Stimulated activated CD8-positive, alpha-beta memory T cell treated with anti-CD3 and anti-CD28 coated beads, Interleukin-7, amount 100 ng/mL, for 24 hours (primary cell): ENCODE measurements around the gene SV2B.

Experiments
- DNase-seq: peaks from one replicate; pipeline ENCODE4 v3.0.0-alpha.2; 2020; ENCODE audit warnings: low read depth

Gene SV2B

DNA sequence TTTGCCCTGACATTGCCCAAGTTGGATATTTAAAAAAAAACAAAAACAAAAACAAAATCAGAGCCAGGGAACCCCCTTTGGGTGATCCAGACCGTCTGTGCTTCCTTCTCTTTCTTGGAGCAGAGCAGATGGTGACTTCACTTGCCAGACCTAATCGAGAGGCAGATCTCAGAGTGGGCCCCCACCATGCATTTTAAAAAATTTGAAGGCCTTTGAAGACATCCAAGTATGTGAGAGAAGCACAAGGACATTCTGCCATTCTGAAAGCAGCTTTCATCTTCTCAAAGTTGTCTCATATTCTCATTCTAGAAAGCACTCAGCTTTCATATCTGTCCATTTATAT lies 93.3 kb downstream of the SV2B start:
- DNase-seq = no peak

DNA sequence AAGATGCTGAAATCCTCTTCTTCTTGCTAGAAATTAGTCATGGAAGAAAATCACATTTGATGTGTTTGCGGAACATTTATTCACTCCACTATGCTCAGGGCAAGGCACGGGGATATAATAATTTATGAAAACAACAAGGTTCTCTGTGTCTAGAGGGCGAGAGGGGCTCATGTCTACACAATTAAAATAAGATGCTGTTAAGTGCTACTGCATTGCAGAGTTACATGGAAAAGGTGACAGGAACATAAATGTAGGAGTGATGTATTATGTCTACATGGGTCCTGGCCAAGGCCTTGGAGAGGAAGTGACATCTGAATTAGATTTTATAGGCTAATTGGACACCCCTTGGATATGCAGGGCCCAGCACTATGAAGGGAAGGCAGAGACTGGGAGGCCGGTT lies 96.1 kb downstream of the SV2B start:
- DNase-seq = no peak

DNA sequence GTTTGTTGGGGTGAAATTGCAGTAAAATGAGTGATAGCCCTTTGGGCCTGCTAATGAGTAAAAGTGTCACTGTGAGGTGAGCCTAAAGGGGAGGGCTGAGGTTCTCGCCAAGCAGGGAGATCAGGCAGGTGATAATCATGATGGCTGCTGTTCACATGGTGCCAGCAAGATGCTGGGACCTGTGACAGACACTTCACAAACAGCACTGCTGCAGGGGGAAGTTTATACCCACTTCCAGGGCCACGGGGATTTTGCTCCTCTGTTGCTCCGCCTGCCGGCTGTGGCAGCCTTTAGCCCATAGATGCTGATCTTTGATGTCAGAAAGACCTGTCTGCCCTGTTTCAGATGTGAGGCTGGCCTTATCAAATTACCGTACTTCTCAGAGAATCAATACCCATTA lies 96.7 kb downstream of the SV2B start:
- no peak for DNase-seq

DNA sequence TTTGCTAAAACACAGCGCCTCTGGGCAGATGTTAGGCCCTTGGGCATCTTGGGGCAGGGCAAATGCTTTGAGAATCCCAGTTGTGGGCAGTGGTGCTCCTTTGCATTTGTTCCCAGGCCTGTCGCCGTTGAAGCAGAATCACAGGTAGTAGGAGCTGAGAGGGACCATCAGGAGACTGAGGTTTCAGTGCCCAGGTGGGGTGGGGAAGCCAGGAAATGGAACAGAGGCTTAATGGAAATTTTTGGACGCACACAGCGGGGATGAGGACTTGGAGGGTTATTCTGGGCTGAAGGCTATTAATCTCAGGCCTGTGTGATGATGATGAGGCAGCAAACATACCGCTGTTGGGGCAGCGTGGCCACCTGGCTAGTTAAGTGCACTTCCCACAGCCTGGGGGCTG lies 99.5 kb downstream of the SV2B start:
- no peak for DNase-seq

- no peak for DNase-seq
Measured at GRCh38 chr15:91200101-91200754, 100.2 kb downstream of the SV2B start.

GRCh38 chr15:91202510-91203102 lies 102.5 kb downstream of the SV2B start:
- no peak for DNase-seq

GRCh38 chr15:91203619-91204203 lies 103.7 kb downstream of the SV2B start:
- no peak for DNase-seq

DNA sequence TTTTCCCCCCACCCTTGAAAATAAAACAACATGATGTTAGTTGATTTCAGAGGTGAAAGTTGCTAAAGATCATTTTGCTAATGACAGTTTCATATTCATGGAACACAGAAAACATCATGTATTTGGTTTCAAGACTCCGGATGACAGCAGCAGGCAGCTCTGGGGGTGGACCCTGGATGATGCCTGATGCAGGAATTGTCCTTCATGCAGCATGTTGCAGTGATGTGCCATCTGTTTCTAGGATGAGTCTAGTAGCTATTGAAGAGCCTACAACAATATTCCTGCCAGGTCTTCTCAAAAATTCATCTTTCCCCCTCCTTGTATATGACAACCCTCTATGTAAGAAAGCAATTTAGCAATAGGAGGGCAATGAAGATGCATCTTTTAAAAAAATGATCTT lies 108.3 kb downstream of the SV2B start:
- DNase-seq = no peak

DNA sequence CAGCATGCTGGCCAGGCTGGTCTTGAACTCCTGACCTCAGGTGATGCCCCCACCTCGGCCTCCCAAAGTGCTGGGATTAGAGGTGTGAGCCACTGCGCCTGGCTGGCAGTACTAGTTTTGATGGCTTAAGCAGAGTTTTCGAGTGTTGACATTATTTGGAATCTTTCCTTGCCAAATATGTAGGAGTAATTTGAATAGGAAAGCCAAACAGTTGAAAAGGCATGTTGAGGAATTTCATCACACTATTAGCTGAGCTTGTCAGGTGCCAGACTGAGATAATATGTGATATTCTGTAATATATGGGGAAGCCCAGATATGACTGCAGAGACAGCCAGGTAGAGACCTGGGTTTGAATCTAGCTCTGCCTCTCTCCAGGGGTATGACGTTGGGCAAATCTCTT lies 109.3 kb downstream of the SV2B start:
- DNase-seq = no peak

DNA sequence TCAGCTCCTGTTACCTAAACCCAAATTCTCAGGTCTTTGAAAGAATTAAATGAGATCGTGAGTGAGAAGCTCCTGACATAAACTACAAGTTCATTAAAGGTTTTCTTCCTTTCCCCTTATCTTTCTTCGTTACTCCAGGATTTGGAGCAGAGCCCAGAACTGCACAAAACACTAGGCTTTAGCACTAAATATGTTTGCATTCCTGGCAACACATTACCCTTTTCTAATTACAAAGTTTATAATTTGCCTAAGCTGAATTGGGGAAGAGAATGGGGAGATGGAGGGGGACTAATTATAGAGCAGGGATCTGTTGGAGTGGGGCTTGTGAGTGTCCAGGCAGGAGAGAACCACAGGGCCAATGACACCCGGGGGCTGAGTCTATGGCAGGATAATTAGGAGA lies 109.7 kb downstream of the SV2B start:
- no peak for DNase-seq

GRCh38 chr15:91214675-91215590 lies 114.9 kb downstream of the SV2B start:
- DNase-seq = no peak

- DNase-seq = no peak
Measured at GRCh38 chr15:91216000-91216399, 115.9 kb downstream of the SV2B start.

- no peak for DNase-seq
Measured at GRCh38 chr15:91219206-91219605, 119.1 kb downstream of the SV2B start.

DNA sequence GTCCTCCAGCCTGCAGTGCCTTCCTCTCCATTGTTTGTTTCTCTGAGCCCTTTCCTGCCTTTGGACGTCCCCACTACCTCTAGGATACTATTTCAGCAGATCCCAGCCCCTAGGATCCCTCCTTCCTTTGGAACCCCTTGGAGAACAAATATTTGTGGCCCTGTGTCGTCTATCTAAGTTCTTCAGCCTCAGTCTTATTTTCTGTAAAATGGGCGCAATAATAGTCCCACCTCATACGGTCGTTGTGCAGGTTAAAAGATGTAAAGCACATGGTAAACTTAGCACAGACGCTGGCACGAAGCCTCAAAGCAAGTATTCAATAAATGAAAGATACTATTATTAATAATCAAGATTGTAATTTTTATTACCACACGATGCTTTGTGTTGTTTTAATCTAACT lies 122.0 kb downstream of the SV2B start:
- DNase-seq = no peak

- no peak for DNase-seq
Measured at GRCh38 chr15:91223863-91224262, 123.8 kb downstream of the SV2B start.

DNA sequence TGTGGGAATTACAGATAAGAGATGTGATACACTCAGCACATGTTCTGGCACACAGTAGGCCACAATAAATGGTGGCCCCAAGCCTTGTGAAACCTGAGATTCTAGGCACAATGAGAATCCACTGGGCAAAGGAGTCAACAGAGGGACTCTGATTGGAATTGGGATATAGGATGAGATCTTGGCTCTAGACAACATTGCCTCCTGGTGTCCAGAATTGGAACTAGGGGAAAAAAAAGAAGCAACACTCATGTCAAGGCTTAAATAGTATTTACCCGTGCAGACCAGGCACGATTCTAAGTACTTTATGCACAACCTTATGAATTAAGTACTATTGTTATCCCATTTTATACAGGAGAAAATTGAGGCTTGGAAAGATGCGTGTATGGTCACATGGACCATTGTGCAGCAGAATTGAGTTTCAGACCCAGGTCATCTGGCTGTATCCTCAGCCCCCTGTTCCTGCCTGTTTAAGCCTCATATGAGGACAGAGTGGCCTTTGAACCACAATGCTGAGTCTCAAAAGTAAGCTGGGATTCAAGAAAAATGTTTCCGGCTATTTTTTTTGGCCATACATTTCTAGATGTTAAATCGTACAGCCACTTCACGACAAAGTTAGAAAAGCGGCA lies 124.8 kb downstream of the SV2B start:
- no peak for DNase-seq

DNA sequence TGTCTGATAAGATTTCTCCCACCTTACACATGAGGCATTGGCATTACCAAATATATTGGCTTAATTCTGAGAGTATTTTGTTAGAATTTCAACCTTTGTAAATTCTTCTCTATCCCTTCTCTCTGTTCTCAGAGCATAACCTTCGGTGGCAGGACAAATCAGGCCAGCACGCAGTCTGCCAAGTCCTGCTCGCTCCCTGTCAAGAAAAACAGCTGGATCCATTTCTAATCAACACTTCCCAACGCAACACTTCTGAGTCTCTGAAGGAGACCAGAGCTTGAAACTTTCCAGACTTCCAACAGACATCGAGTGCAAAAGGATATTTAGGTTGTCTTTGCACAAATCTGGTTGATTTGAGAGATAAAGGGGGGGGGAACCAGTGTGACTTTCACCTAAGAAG lies 125.7 kb downstream of the SV2B start:
- DNase-seq = no peak

DNA sequence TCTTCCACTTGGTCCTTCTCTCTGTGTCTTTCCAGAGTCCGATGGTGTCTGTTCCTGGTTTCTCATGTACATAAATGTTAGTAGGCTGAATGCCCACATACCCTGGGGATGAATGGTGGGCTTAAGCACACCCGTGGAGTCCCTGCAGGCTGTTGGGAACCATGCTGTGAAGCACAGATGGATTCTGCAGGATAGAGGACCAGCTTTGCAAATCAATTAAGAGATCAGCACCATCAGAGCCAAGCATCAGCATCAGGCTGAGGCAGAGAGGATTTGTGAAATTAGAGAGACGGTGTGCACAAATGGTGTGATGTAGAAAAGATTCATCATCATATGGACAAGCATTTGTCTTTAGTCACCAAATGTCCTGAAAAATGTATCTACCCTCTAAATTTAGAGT lies 127.1 kb downstream of the SV2B start:
- DNase-seq = no peak

DNA sequence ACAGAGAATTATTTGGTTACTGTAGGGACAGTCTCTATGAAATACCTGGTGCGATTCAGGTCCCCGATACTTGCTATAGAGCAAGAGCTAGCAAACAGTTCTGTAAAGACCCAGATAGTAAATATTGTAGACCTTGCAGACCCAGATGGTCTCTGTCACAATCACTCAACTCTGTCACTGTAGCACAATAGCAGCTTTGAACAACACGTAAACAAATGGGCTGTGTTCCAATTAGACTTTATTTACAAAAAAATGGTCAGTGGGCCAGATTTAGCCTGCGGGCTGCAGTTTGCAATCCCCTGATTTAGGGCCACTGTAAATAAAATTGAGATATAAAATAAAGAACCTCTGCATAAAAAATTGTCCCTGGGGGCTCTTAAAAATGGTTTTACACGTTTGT lies 127.7 kb downstream of the SV2B start:
- no peak for DNase-seq

GRCh38 chr15:91228383-91228782 lies 128.3 kb downstream of the SV2B start:
- no peak for DNase-seq

DNA sequence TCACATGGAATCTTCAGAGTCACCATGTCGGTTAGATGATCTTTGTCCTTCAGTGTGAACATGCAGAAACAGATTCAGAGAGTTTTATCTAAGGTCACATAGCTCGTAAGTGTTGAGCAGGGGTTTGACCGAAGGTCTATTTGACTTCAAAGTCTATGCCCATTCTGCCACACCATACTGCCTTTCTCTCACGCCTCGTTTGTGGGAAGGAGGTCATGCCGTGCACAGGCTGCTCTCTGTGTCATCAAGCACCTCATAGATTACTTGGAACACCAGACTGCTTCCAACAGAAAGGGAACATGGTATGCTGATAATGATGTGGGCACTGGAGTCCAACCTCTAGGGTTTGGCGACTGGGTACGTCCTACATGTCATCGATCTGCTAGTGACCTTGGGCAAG lies 128.8 kb downstream of the SV2B start:
- no peak for DNase-seq

DNA sequence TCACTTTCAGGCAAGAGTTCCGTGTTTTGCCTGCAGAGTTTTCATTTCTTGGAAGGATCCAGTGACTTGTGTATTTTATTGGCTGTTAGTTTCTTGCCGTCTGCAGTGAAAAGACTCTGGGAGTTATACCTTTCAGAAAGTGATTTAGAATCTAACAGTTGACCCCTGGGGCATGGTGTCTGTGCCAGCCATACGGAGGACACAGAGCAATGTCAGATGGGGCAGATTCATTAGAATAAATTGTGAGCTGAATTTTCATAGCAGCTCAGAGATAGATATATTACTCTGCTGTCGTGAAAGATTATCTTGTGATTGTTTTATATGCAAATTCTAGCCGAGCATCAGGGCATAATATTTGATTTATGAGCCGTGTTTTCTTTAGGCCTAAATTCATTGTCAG lies 131.6 kb downstream of the SV2B start:
- DNase-seq = no peak

GRCh38 chr15:91234759-91235158 lies 134.7 kb downstream of the SV2B start:
- DNase-seq = no peak
